HL-60/S4 treated with phorbol 12-myristate 13-acetate at 8.2 ng/mL for 4 days and 3 days (cell line): ENCODE data around the gene ZFYVE28.
"Not testable (repeated sequence)": the region's sequence is repeated elsewhere in the genome, so short reads cannot be mapped to it uniquely, and the experiment has no call there.

Experiments
- in situ Hi-C: fragments of 300-500 bp; cut with MboI; formaldehyde crosslinking; loops from 2 replicates; pipeline ENCODE4 v1.15.0; 2022; ENCODE audit warnings: low sequenced_read_pairs

Gene ZFYVE28

DNA sequence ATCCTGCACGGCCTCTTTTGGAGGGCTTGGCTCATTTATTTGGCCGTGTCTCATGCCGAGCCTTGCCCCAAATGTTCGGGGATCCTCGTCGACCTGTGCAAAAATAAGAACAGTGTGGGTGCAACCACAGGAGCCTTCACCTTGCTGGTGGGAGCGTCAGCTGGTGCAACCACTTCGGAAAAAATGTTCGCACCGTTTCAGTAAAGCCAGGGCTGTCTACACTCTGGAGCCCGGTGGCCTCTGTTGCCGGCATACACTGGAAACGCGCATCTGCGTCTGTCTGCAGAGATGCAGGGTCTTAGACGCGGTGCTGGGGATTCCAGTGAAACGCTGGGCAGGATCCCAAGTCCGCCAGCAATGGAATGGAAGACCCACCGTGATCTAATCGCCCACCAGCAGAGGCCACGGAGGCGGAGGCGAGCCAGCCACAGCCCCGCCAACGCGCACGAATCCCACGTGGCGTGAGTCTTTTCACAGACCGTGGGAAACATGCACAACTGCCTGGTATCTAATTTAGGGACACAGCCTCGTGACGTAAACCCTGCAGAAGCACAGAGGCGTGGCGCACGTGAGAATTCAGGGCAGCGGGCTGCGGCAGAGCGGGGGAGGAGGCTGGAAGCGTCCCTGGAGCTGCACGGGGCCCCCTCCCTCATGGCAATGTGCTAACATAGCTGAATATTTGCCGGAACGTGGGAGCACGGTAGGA is 142.7 kb downstream of the ZFYVE28 start:
- in situ Hi-C loops, result no loop called here

DNA sequence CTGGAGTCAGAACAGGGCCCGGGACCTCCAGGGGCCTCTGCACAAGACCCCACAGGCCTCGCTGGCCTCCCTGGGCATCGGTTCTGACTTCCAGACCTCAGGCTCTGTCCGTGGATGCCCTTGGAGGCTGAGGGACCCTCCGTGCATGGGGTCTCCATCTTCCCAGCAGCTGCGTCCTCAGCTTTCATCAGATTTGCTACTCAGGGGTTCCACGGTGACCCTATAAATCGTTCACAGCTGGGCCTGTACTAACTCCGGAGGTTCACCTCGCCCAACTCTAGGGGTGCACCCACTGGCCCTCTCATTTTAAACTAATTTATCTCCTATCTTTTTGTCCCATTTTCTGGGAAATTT is 143.4 kb downstream of the ZFYVE28 start:
- in situ Hi-C loops, result not testable (repeated sequence)

DNA sequence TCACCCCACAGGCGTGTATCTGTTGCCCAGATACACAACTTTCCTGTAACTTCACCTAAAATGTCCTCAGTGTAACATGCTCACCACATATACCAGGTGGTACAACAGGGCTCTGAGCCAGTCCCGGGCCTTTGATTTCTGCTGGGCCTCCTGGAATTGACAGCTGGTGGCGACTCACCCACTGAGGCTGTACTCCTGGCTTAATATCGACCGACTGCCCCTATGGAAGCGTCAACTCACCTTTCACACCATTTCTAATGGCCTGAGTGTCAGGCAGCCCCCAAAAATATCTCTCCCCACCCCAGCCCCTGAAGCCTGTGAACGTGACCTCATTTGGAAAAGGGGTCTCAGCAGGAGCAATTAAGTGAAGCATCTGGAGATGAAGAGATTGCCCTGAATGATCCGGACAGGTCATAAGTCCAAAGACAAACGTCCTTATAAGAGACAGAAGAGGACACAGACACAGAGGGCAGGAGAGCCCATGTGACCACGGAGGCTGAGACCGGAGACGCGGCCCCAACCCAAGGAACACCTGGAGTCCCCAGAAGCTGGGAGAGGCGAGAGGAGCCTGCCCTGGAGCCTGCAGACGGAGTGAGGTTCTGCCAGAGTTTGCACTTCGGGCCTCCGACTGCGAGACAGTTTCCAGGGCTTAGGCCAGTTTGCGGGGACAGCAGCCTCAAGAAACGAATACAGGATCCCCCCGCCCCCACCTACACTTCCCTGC is 144.0 kb downstream of the ZFYVE28 start:
- in situ Hi-C loops, result no loop called here

DNA sequence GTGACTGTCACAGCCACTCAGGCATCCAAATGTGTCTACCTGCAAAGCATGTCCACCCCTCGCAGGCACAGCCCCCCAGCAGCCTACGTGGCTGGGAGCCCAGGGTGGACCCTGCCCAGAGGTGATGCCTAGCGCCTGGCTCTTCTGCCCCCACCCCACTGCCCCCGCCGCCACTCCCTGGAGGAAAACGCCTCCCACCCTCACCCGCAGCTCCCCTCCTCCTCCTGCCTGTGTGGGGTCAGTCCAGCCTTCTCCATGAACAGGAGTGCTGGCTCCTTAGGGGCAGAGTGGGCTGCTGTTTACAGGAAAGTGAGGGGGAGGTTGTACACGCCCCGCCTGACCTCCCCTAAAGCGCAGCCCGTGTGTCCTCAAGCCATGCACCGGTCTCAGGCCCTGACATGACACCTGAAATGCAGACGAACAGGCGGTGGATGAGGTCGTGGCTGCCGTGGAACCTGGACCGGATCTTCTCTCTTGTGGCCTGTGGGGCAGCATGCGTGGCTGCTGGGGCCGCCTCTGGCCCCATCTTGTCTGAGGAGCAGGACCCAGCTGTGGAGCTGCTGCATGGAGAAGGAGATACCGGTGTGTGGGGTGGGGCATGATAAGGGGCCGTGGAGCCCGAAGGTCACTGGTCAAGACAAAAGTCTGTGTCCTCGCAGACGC is 144.7 kb downstream of the ZFYVE28 start:
- in situ Hi-C loops, result no loop called here

DNA sequence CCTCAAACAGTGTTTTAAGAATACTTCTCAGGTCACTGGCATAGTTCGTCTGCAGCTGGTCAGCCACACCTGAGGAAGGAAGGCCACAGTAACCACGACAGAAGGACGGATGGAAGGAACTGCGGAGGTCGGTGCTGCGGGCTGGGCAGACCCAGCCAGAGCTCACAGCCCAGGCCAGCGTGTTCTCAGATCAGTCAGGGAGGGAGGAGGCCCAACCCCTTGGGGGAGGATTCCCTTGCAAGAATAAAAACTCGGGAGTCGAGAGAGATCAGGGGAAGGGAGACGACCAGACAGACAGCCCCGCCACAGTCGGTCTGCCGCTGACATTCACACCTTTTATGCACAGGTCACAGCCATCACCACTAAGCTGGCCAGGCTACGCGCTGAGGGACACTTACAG is 145.2 kb downstream of the ZFYVE28 start:
- in situ Hi-C loops, result no loop called here

DNA sequence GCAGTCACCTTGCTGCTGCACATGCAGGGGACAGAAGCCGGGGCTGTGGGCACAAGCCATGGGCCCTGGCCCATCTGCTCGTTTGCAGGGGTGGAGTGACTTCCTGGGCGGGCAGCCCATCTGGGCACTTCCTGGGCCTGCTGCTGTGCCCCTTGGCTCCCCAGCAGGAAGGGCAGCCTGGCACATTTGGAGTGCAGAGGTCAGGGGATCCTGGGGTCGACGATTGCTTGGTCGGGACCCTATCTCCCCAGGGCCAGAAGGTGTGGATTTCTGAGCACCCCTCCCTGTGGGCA is 145.7 kb downstream of the ZFYVE28 start:
- in situ Hi-C loops, result no loop called here

DNA sequence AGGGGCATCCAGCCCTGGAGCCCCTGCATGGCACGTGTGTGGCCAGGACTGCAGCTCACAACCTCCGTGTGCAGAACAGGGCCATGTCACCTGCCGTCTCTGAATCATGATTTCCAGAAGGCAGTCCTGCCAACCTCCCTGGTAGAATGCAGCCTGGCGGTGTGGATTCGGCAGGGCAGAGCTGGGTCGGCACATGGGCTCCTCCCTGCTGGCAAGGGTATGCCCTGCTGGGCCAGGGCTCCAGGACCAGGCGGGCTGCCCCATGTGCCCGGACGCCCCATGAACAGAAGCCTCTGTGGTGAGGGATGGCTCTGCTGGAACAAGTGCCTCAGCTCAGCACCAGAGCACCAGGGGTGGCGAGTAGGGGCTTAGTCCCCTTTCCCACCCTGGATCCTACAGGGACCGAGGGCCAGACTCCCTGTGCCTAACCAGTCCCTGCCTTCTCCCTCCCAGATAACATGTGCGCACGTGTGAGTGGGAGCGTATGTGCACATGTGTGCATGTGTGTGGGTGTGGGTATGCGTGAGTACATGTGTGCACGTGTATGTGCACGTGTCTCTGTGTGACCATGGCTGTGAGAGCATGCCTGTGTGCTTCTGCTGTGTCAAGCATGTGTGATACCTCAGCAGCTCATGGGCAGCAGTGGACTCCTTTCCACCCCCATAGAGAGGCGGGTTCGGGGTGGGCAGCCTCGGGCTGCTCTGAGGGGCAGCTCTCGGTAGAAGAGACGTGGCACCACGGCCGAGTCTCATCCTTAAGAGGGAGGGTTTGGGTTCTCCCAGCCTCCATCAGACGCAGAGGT is 146.2 kb downstream of the ZFYVE28 start:
- in situ Hi-C loops, result no loop called here

DNA sequence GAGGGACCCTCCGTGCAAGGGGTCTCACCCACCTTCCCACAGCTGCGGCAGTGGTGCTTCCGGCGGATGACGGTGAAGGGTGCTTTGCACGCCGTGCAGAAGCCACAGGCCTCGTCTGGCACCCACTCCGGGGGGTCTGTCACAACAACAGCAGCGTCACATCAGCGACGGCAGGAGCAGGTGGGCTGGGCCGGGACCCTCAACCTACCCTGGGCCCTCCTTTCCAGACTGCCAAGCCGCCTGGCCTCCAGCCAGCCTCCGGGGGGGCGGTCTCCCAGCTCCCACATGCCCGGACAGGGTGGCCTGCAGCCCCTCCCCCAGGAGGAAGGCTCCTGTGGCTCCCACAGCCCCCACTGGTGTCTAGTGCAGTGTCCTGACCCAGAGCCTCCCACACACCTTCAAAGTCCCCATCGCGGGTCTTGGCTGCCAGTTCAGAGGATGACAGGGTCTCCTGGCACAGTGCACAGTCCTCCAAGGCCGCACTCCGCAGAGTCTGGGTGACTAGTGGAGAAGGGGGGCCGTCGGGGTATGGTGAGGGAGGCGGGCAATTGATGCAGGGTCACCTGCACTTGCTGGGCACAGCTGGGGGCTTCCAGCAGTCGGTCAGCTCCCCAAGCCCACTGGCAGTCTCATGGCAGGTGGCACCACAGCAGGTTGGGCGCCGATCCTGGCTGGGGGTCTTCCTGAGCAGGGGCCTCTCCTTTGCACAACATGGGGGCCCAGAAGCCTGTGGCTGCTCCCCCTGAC is 147.0 kb downstream of the ZFYVE28 start:
- in situ Hi-C loops, result no loop called here

DNA sequence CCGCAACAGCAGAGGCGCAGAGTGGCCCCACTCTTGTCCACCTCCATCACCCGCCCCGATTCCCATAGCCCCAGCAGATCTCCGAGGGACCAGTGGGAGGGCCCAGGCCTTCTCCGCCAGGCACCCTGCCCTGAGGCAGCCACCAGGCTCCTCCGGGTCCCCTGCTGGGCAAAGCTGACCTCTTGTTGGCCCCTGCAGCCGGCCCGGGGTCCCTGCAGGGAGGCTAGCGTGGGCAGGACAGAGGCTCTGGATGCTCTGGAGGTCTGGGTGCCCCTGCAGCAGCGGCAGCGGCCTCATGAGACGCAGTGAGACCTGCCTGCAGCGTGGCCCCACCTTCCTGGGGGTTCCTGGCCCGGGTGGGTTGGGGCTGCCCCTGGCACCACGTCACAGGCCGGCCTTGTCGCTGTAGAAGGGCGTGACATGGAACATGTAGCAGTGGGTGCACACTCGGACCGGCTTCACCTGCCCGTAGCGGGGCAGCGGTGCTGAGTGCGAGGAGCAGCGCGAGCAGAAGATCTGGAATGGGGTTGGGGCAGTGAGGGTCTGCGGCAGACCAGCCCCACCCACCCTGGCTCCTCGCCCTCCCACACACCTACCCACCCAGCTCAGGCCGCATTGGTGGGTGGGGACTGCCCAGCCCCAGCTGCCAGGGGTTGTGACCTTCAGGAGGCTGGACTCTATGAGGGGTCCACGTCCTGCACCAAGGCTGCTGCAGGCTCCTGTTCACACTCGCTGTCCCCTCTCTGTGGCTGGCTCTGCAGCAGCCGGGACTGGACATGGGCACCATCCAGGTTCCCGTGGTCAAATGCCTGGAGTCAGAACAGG is 147.9 kb downstream of the ZFYVE28 start:
- in situ Hi-C loops, result no loop called here

DNA sequence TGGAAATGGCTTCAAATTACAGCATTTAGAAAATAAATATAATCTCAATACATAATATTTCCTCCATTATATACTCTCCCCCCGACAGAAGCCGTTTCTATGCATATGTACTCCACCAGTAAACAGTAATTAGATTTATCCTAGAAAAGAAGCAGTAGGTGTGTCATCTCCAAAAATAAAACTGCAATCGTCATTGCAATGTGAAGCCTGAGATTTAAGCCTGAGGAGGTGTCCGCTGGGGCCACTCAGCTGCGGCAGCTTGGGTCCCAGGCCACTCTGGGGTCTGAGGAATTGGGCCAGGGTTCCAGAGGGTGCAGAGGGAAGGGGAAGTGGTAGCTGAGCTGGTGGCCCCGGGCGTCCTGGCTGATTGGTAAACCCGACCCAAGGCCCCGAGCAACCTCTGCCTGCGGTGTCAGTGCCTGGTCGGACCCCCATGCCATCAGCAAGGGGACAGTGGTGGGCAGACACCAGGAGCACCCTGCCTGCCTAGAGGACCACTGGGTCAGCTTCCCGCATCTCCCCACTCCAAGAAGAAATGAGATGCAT is 148.8 kb downstream of the ZFYVE28 start:
- in situ Hi-C loops, result no loop called here

DNA sequence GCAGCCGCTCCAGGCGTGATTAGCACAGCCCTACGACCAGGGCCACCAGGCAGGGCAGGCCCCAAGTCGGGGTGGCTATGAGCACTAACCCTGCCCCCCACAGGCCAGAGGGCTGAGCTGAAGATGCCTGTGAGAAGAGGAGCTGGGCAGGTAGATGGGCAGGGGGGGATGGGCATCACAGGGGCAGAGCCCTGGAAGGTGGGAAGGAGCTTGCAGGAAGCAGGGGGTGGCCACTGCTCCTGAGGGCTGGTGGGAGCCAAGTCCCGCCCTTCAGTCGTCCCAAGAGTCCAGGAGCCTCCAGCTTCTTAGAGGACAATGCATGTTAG is 149.3 kb downstream of the ZFYVE28 start:
- in situ Hi-C loops, result no loop called here

DNA sequence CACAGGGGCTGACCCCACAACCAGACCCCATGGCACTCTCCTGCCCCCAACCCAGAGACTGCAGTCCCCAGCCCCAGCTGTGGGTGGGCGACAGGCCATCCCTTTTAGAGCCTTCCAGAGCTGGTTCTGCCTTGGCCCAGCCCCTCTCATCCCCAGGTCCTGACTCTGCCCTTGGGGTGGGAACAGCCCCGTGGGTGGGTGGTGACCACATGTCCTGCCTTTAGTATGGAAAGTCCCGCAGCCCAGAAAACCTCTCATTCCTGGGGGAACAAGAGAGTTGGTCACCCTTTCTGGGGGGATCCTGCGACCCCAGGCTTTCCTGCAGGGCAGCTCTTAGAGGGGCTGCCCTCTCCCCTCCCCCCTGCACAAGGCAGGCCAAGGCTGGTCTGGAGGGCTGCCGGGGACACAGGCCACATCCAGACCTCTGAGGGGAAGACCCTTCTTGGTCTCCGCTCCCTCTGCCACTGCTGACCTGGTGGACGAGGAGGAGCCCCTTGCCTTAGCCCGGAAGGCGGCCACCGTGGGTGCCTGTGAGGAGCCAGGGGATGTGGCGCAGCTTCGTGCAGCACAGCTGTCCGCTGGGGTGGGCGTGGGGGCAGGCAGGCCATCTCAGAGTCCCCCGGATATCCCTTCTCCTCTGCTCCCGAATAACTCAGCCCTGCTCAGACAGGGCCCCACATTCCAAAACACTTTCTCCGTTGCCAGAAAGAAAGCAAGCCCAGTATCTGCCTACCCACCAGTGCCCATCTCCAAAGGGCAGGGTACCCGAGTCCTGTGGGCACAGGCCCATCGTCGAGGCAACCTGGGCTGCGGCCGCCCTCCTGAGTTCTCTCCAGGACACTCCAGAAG is 149.9 kb downstream of the ZFYVE28 start:
- in situ Hi-C loops, result no loop called here

DNA sequence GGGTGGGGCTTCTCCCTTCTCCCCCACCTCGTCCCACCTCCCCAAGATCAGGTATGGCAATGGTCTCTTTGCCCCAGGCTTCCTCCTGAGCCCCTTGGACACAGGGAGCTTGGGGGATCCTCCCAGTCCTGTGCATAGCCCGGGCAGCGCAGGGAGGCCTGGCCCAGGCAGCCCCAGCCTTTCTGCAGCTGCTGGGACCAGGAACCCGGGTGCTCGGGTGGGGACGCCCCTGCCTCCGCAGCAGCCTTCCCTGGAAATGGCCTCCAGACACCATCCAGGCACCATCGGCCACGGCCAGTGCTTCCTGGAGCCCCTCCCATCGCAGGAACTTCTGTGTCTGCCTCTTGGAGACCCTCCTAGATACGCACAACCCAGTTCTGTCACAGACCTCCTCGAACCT is 150.6 kb downstream of the ZFYVE28 start:
- in situ Hi-C loops, result no loop called here

DNA sequence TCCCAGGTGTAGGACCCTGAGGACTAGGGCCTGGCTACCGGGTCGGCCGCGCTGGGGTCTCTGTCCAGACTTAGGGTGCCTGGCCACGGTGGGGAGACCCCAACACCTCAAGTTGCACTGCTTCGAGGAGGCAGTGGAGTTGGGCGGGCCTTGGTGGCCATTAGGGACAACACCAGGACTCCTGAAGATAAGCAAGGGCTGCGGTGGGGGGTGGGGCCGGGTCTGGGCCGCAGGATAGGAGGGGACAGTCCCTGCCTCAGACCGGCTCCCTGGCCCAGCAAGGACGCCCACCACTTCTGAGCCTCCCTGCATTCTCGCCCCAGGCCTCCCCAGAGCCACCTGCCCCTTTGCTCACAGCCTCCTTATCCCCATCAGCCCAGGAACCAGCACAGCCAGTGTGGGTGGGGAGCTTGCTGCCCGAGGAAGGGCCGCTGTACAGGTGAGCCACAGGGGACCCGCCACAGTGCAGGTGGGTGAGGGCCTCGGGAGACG is 151.1 kb downstream of the ZFYVE28 start:
- in situ Hi-C loops, result no loop called here

DNA sequence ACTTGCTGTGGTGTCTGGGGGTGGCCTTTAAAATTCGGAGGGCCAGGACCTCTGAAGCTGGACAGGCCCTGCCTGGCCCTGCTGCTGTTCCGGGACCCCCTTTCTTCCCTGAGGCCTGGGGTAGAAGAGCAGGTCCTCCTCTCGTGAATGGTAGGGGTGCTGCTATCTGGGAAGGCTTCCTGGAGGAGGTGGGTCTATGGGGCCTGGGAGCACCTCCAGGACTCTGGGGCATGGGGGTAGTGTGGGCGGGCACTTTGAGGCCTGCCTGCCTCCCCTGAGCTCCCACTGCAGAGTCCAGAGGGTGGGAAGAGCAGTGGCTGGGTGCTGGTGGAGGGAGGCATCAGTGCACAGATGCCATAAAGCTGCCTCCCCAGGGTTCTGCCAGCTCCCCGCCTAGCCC is 151.6 kb downstream of the ZFYVE28 start:
- in situ Hi-C loops, result no loop called here

DNA sequence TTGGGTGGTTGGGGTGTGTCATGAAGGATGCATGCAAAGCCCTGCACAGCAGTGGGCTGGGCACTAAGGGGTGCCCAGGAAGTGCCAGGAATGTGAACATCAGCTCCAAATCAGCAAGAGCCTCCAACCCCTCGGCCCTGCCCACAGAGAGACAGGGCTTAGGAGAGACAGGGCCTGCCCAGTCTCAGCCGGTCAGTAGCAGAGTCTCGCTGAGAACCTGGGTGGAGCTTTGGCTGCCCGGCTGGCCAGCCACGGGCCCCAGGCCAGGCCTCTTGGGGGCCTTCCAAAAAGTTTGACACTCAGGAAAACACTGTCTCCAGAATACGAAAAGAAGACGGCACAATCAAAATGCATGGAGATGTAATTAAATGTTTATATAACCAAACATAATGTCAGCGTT is 152.3 kb downstream of the ZFYVE28 start:
- in situ Hi-C loops, result no loop called here

DNA sequence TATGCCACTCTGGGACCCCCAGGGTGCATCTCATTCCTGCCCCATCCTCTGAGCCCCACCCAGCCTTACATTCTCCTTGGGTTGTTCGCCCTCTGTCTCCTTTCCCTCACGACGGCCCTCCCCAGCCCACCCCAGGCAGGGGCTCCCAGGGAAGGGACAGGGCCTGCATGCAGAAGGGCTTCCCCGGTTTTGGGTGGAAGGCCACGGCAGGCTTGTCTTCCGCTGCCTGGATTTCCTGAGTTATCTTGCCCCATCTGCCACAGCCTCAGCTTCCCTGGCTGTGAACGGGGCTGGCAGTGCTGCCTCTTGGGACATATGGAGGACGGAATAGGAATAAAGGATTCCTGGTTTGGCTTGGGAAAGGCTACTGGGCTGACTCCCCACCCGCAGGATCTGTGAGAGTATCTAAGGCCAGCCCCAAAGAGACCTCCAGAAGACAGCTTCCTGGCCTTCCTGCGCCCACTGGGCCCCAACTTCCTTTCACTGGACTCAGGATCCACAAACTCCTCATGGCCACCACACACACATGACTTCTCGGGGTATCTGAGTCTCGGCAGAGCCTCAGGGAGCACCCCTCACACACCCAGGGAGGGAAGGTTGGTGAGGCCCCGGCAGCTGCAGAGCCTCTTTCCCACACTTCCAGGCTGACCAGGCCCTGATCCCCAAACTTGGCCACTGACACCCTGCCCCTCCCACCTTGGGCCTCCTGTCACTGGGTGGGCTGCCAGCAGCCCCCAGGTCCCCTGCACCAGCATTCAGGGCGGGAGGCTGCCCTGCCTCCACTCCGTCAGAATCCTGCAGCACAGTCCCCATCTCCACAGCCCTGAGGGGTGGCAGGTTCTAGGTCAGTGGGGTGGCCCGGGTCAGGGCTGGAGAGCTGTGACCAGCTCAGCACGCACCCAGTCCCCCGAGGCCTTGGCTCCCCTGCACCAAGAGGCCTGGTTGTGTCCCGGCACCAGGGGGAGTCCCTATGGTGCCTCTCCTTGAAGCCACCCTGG is 153.0 kb downstream of the ZFYVE28 start:
- in situ Hi-C loops, result no loop called here
